HCT116 (cell line): ENCODE measurements around the gene ZNRF4. TPM values are rescaled to one million over a fixed set of nuclear protein-coding genes. Genes with fewer than 3 reads are reported as not detected.

ENCODE experiments used
- ATAC-seq: fragments of 200-7000 bp; cut with Tn5 transposase; 2 replicates; pipeline ENCODE4 v1.9.1; 2020; ENCODE audit warnings: mild to moderate bottlenecking, moderate library complexity
- BruUV-seq: library from RNA; stranded (reverse); fragments of 400-500 nt; replicated peaks from 2 replicates; lab custom pipeline; 2021; lab: Mats Ljungman, UMichigan
- CTCF ChIA-PET: fragments of 300-600 bp; sonication (Branson Sonifier 250); formaldehyde crosslinking; loops from one replicate; lab custom pipeline; 2021; ENCODE audit warnings: antibody characterized with exemption; lab: Charles Lee
- POLR2A ChIA-PET: fragments of 300-600, 350-600 bp; sonication (Branson Sonifier 250); formaldehyde crosslinking; loops from one replicate; lab custom pipeline; 2021; ENCODE audit warnings: antibody characterized with exemption; lab: Charles Lee
- RAD21 ChIA-PET, 2 experiments: fragments of 300-600 bp; sonication (Branson Sonifier 250); formaldehyde crosslinking; loops; one replicate each; lab custom pipeline; 2023; ENCODE audit warnings: low total read pairs in 2 of 2; ENCODE audit not compliant: uncharacterized antibody in 2 of 2, unreplicated experiment in 2 of 2, low non-redundant PET in 1 of 2; lab: Charles Lee
- DNase-seq: peaks from one replicate; pipeline ENCODE4 v3.0.0-alpha.2; 2010; ENCODE audit warnings: low read depth, low spot score
- H2AFZ ChIP-seq: fragments of 200-600 bp; shearing (Covaris generic), sonication (generic); 2 replicates; pipeline ENCODE4 v1.6.1; 2017; ENCODE audit warnings: low read depth, mixed run types, mixed read lengths, antibody characterized with exemption, low read length; ENCODE audit not compliant: poor library complexity, severe bottlenecking
- H3K27ac ChIP-seq: 2 replicates; pipeline ENCODE4 v1.5.1; 2012; ENCODE audit warnings: low read depth, low read length
- H3K27me3 ChIP-seq: fragments of 200-600 bp; sonication (generic); 2 replicates; pipeline ENCODE4 v1.6.1; 2016; ENCODE audit warnings: mixed run types, low read length, mixed read lengths; ENCODE audit not compliant: insufficient read depth
- H3K36me3 ChIP-seq, 2 experiments: fragments of 200-500 bp in 1 of 2; fragments of 200-600 bp in 1 of 2; sonication (Bioruptor generic) in 1 of 2; sonication (generic) in 1 of 2; 2 replicates each; pipeline versions ENCODE4 v1.5.1 to v1.6.1; 2014 to 2016; ENCODE audit warnings: low read length in 2 of 2, inconsistent platforms in 1 of 2, mixed read lengths in 1 of 2, mixed run types in 1 of 2; ENCODE audit not compliant: insufficient read depth in 2 of 2, control insufficient read depth in 1 of 2
- H3K4me1 ChIP-seq, 2 experiments: fragments of 200-600 bp in 1 of 2; sonication (generic) in 1 of 2; 2 replicates each; pipeline versions ENCODE4 v1.5.1 to v1.6.1; 2012 to 2017; ENCODE audit warnings: low read length in 2 of 2, inconsistent platforms in 1 of 2, mild to moderate bottlenecking in 1 of 2, mixed read lengths in 1 of 2, mixed run types in 1 of 2, moderate library complexity in 1 of 2; ENCODE audit not compliant: insufficient read depth in 2 of 2, control insufficient read depth in 1 of 2
- H3K4me2 ChIP-seq: fragments of 200-600 bp; sonication (generic); 2 replicates; pipeline ENCODE4 v1.6.1; 2017; ENCODE audit warnings: mixed run types, low read length, mixed read lengths
- H3K4me3 ChIP-seq, 2 experiments: fragments of 200-600 bp in 1 of 2; sonication (generic) in 1 of 2; replicated peaks in 1 of 2; 2 replicates each; pipeline ENCODE4 v1.5.1; 2011 to 2016; ENCODE audit warnings: low read length in 2 of 2, control low read depth in 1 of 2, low read depth in 1 of 2, mild to moderate bottlenecking in 1 of 2, mixed read lengths in 1 of 2, mixed run types in 1 of 2
- H3K79me2 ChIP-seq: fragments of 200-600 bp; sonication (generic); 2 replicates; pipeline ENCODE4 v1.6.1; 2017; ENCODE audit warnings: mild to moderate bottlenecking, mixed run types, low read length, moderate library complexity, mixed read lengths; ENCODE audit not compliant: insufficient read depth
- H3K9ac ChIP-seq: fragments of 200-600 bp; sonication (generic); 2 replicates; pipeline ENCODE4 v1.6.1; 2016; ENCODE audit warnings: low read length, mixed read lengths
- H3K9me2 ChIP-seq: fragments of 200-600 bp; sonication (generic), shearing (Covaris generic); 2 replicates; pipeline ENCODE4 v1.6.1; 2017; ENCODE audit warnings: mixed run types, mild to moderate bottlenecking, moderate library complexity; ENCODE audit not compliant: insufficient read depth
- H3K9me3 ChIP-seq, 2 experiments: fragments of 200-500 bp in 1 of 2; fragments of 200-600 bp in 1 of 2; sonication (Bioruptor generic) in 1 of 2; sonication (generic) in 1 of 2; 2 replicates each; pipeline ENCODE4 v1.6.1; 2014 to 2017; ENCODE audit warnings: low read length in 2 of 2, mixed read lengths in 2 of 2, inconsistent platforms in 1 of 2, low read depth in 1 of 2, mild to moderate bottlenecking in 1 of 2, mixed run types in 1 of 2, moderate library complexity in 1 of 2; ENCODE audit not compliant: control insufficient read depth in 1 of 2, insufficient read depth in 1 of 2
- H4K20me1 ChIP-seq: fragments of 200-600 bp; sonication (generic), shearing (Covaris generic); 2 replicates; pipeline ENCODE4 v1.6.1; 2017; ENCODE audit warnings: mixed run types, mild to moderate bottlenecking, moderate library complexity; ENCODE audit not compliant: insufficient read depth
- EGR1 ChIP-seq: IDR thresholded peaks from 2 replicates; pipeline ENCODE4 v1.6.1; 2012; ENCODE audit warnings: low read depth
- EZH2 ChIP-seq: fragments of 200-600 bp; sonication (generic); IDR thresholded peaks from 2 replicates; pipeline ENCODE4 v1.6.1; 2017; ENCODE audit warnings: antibody characterized with exemption, mixed run types
- EZH2phosphoT487 ChIP-seq: fragments of 200-600 bp; IDR thresholded peaks from 2 replicates; pipeline ENCODE4 v1.6.1; 2018; ENCODE audit warnings: antibody characterized with exemption, borderline replicate concordance
- FOSL1 ChIP-seq: IDR thresholded peaks from 2 replicates; pipeline ENCODE4 v1.6.1; 2012; ENCODE audit warnings: low read depth
- JUND ChIP-seq: IDR thresholded peaks from 2 replicates; pipeline ENCODE4 v1.6.1; 2012
- POLR2A ChIP-seq: IDR thresholded peaks from 2 replicates; pipeline ENCODE4 v1.7.0; 2011; ENCODE audit warnings: borderline replicate concordance; ENCODE audit not compliant: insufficient read depth, insufficient read length; ENCODE audit errors: extremely low read depth
- POLR2AphosphoS5 ChIP-seq: IDR thresholded peaks from 2 replicates; pipeline ENCODE4 v1.6.1; 2011; ENCODE audit warnings: mild to moderate bottlenecking, low read depth, low read length, moderate library complexity
- RAD21 ChIP-seq: IDR thresholded peaks from 2 replicates; pipeline ENCODE4 v1.6.1; 2012; ENCODE audit warnings: low read depth, mild to moderate bottlenecking
- SIN3A ChIP-seq: IDR thresholded peaks from 2 replicates; pipeline ENCODE4 v1.6.1; 2012; ENCODE audit warnings: low read depth
- SP1 ChIP-seq: IDR thresholded peaks from 2 replicates; pipeline ENCODE4 v1.6.1; 2012; ENCODE audit warnings: low read depth
- SRF ChIP-seq: IDR thresholded peaks from 2 replicates; pipeline ENCODE4 v1.6.1; 2012; ENCODE audit warnings: low read depth
- TCF7L2 ChIP-seq: IDR thresholded peaks from 2 replicates; pipeline ENCODE4 v1.7.0; 2011; ENCODE audit warnings: borderline replicate concordance, inconsistent platforms; ENCODE audit not compliant: insufficient read depth, insufficient read length; ENCODE audit errors: extremely low read depth
- YY1 ChIP-seq: IDR thresholded peaks from 2 replicates; pipeline ENCODE4 v1.6.1; 2011; ENCODE audit warnings: low read length, low read depth, moderate library complexity, mild to moderate bottlenecking; ENCODE audit not compliant: insufficient replicate concordance; ENCODE audit errors: extremely low read depth
- ZNF274 ChIP-seq: fragments of 200-500 bp; sonication (Bioruptor generic); IDR thresholded peaks from 2 replicates; pipeline ENCODE4 v1.6.1; 2014; ENCODE audit warnings: mild to moderate bottlenecking, low read depth, low read length, inconsistent platforms
- intact Hi-C: fragments of 100-400 bp; cut with micrococcal nuclease; formaldehyde crosslinking; loops from 2 replicates; pipeline ENCODE4 v1.10.0; 2022
- total RNA-seq: library from RNA; stranded (reverse); gene quantifications from one replicate; pipeline ENCODE4 v1.2.1, GENCODE V29; 2021; ENCODE audit not compliant: unreplicated experiment
- TF ChIP-seq, protein P1 (sequence below): IDR thresholded peaks from 2 replicates; pipeline ENCODE4 v1.6.1; 2012; ENCODE audit warnings: low read depth
- TF ChIP-seq, protein P2 (sequence below), 3 experiments: fragments of 200-600 bp in 1 of 3; sonication (generic) in 1 of 3; IDR thresholded peaks in 2 of 3; conservative IDR thresholded peaks in 1 of 3; 2 replicates each; pipeline ENCODE4 v1.5.1; 2012 to 2017; ENCODE audit warnings: low read depth in 2 of 3, low read length in 2 of 3, antibody characterized with exemption in 1 of 3, borderline replicate concordance in 1 of 3, control low read depth in 1 of 3, mild to moderate bottlenecking in 1 of 3, mixed read lengths in 1 of 3, mixed run types in 1 of 3, moderate library complexity in 1 of 3; ENCODE audit not compliant: insufficient read depth in 1 of 3
- TF ChIP-seq, protein P3 (sequence below): IDR thresholded peaks from 2 replicates; pipeline ENCODE4 v1.6.1; 2011; ENCODE audit warnings: mild to moderate bottlenecking, low read length, moderate library complexity; ENCODE audit not compliant: insufficient replicate concordance; ENCODE audit errors: extremely low read depth
- TF ChIP-seq, protein P4 (sequence below): IDR thresholded peaks from 2 replicates; pipeline ENCODE4 v1.6.1; 2012

ZNRF4 gene
- total RNA-seq, 1 experiment from 2014 or later: not detected

DNA sequence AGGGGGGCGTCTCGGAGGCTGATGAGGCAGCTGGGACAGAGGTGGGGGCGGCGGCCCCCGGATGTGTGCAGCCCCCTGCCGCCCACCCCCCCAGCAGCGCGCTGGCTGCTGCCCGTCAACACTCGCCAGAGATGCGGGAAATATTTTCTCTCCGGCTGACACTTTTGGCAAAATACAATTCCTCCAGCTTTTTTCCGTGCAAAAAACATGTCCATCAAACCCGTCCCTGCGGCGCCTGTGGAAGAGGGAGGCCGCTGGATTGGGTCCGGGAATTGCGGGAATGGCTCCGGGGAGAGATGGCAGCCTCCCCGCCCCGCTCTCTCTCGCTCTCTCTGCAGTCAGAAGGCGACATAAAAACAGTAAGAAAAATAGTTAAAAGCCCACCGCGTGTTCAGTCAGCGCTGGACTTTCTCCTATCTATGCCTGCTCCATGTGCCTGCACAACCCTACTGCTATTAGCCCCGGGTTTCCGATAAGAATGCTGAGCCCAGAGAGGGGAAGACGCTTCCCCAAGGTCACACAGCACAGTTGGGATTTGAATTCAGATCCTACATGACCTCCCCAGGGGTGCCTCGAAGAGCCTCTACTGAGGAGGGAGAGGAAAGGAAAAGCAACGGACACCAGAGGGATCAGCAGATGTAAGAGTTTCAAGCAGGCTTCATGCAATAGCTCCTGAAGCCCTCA, 23.2 kb downstream of the ZNRF4 start:
- Histone ChIP-seq H3K4me1 (no peaks in the 10 kb centered on the region), H3K27me3 (no peaks in the 10 kb centered on the region), H3K4me3 (no peak overlapping the region), H3K36me3 (no peaks in the 10 kb centered on the region), H3K4me2 (no peak overlapping the region), H3K9me3 (peaks cover 7 to 9% of the 10 kb centered on the region in 2 experiments; a peak in 2 of 4 replicates), H3K9ac (no peak overlapping the region), H3K9me2 (no peaks in the 10 kb centered on the region), H4K20me1 (no peaks in the 10 kb centered on the region), H3K27ac (no peak overlapping the region), H3K79me2 (no peaks in the 10 kb centered on the region), H2AFZ (no peak overlapping the region)
- POLR2A ChIA-PET: no interaction called here
- ATAC-seq (no peak), DNase-seq (no peak)
- TF ChIP-seq ZNF274: no peak
- TF ChIP-seq SP1: no peak
- TF ChIP-seq, protein P1, sequence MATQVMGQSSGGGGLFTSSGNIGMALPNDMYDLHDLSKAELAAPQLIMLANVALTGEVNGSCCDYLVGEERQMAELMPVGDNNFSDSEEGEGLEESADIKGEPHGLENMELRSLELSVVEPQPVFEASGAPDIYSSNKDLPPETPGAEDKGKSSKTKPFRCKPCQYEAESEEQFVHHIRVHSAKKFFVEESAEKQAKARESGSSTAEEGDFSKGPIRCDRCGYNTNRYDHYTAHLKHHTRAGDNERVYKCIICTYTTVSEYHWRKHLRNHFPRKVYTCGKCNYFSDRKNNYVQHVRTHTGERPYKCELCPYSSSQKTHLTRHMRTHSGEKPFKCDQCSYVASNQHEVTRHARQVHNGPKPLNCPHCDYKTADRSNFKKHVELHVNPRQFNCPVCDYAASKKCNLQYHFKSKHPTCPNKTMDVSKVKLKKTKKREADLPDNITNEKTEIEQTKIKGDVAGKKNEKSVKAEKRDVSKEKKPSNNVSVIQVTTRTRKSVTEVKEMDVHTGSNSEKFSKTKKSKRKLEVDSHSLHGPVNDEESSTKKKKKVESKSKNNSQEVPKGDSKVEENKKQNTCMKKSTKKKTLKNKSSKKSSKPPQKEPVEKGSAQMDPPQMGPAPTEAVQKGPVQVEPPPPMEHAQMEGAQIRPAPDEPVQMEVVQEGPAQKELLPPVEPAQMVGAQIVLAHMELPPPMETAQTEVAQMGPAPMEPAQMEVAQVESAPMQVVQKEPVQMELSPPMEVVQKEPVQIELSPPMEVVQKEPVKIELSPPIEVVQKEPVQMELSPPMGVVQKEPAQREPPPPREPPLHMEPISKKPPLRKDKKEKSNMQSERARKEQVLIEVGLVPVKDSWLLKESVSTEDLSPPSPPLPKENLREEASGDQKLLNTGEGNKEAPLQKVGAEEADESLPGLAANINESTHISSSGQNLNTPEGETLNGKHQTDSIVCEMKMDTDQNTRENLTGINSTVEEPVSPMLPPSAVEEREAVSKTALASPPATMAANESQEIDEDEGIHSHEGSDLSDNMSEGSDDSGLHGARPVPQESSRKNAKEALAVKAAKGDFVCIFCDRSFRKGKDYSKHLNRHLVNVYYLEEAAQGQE: no peak
- no peak for TF ChIP-seq JUND
- TF ChIP-seq, protein P2, sequence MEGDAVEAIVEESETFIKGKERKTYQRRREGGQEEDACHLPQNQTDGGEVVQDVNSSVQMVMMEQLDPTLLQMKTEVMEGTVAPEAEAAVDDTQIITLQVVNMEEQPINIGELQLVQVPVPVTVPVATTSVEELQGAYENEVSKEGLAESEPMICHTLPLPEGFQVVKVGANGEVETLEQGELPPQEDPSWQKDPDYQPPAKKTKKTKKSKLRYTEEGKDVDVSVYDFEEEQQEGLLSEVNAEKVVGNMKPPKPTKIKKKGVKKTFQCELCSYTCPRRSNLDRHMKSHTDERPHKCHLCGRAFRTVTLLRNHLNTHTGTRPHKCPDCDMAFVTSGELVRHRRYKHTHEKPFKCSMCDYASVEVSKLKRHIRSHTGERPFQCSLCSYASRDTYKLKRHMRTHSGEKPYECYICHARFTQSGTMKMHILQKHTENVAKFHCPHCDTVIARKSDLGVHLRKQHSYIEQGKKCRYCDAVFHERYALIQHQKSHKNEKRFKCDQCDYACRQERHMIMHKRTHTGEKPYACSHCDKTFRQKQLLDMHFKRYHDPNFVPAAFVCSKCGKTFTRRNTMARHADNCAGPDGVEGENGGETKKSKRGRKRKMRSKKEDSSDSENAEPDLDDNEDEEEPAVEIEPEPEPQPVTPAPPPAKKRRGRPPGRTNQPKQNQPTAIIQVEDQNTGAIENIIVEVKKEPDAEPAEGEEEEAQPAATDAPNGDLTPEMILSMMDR (IDR thresholded peaks at IDR 0.05 in 2 of 3, conservative IDR thresholded peaks at IDR 0.05 in 1 of 3; ENCODE audit: borderline replicate concordance in 1 of 3, insufficient read depth in 1 of 3, low read depth in 2 of 3, low read length in 2 of 3): no peak
- TF ChIP-seq, protein P3, sequence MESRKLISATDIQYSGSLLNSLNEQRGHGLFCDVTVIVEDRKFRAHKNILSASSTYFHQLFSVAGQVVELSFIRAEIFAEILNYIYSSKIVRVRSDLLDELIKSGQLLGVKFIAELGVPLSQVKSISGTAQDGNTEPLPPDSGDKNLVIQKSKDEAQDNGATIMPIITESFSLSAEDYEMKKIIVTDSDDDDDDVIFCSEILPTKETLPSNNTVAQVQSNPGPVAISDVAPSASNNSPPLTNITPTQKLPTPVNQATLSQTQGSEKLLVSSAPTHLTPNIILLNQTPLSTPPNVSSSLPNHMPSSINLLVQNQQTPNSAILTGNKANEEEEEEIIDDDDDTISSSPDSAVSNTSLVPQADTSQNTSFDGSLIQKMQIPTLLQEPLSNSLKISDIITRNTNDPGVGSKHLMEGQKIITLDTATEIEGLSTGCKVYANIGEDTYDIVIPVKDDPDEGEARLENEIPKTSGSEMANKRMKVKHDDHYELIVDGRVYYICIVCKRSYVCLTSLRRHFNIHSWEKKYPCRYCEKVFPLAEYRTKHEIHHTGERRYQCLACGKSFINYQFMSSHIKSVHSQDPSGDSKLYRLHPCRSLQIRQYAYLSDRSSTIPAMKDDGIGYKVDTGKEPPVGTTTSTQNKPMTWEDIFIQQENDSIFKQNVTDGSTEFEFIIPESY: no peak
- TF ChIP-seq FOSL1: no peak
- no peak for TF ChIP-seq SRF
- no peak for TF ChIP-seq EGR1
- TF ChIP-seq TCF7L2: no peak
- TF ChIP-seq SIN3A: no peak
- TF ChIP-seq RAD21: no peak
- TF ChIP-seq POLR2A: no peak
- no peak for TF ChIP-seq YY1
- no peak for TF ChIP-seq EZH2
- TF ChIP-seq POLR2AphosphoS5: no peak
- no peak for TF ChIP-seq EZH2phosphoT487
- TF ChIP-seq, protein P4, sequence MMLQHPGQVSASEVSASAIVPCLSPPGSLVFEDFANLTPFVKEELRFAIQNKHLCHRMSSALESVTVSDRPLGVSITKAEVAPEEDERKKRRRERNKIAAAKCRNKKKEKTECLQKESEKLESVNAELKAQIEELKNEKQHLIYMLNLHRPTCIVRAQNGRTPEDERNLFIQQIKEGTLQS: no peak
- RAD21 ChIA-PET: no interaction called here
- no TSS peak for BruUV-seq
- CTCF ChIA-PET: no interaction called here
- intact Hi-C loops: no loop called here
